ENCODE results near the gene HOXB2. TPM values are rescaled to one million over a fixed set of nuclear protein-coding genes. Genes with fewer than 3 reads are reported as not detected.

HOXB2 gene
- total RNA-seq, 1 experiment from 2014 or later, result 34.5 TPM

- intact Hi-C loops (cut with micrococcal nuclease; ENCODE audit: unreplicated experiment), result no loop called here
- DNase-seq (ENCODE audit: low spot score), result no peak
Observed at GRCh38 chr17:48523010-48523409, 21.9 kb downstream of the HOXB2 start.

GRCh38 chr17:48522031-48522653 lies 22.8 kb downstream of the HOXB2 start:
- no peak for DNase-seq (ENCODE audit: low spot score)
- TF ChIP-seq EZH2 (IDR thresholded peaks at IDR 0.05; ENCODE audit: borderline replicate concordance, low read depth, low read length, poor library complexity, severe bottlenecking) (no peak), CTCF (conservative IDR thresholded peaks at IDR 0.05; ENCODE audit: low read depth, low read length) (no peak)
- Histone ChIP-seq H3K36me3 (ENCODE audit: insufficient read depth, low read length, poor library complexity, severe bottlenecking) (no peaks in the 10 kb centered on the region), H3K27me3 (replicated peaks; ENCODE audit: insufficient read depth, low read depth, low read length, poor library complexity) (peaks cover 7% of the 10 kb centered on the region), H3K4me1 (ENCODE audit: insufficient read depth, low read length, poor library complexity, severe bottlenecking) (no peaks in the 10 kb centered on the region), H3K4me3 (ENCODE audit: low read depth, low read length, poor library complexity, severe bottlenecking) (no peak overlapping the region), H3K9me3 (ENCODE audit: low read depth, low read length, poor library complexity, severe bottlenecking) (no peaks in the 10 kb centered on the region), H3K27ac (ENCODE audit: low read depth, low read length, poor library complexity, severe bottlenecking) (no peak overlapping the region)
- ChIA-PET CTCF (interaction anchor here (0.6 kb wide), 1 partner anchor 55 kb away, joined by 5 read pairs; no protein-coding TSS in a partner anchor), POLR2A (ENCODE audit: low non-redundant PET) (no interaction called here)
- intact Hi-C loops (cut with micrococcal nuclease; ENCODE audit: unreplicated experiment), result no loop called here
- no TSS peak for BruUV-seq (replicated peaks)

More at GRCh38 chr17:48523010-48523409, 21.9 kb downstream of the HOXB2 start:
- Histone ChIP-seq H3K4me1 (ENCODE audit: insufficient read depth, low read length, poor library complexity, severe bottlenecking) (no peaks in the 10 kb centered on the region), H3K36me3 (ENCODE audit: insufficient read depth, low read length, poor library complexity, severe bottlenecking) (no peaks in the 10 kb centered on the region), H3K27ac (ENCODE audit: low read depth, low read length, poor library complexity, severe bottlenecking) (no peak overlapping the region), H3K4me3 (ENCODE audit: low read depth, low read length, poor library complexity, severe bottlenecking) (no peak overlapping the region), H3K27me3 (replicated peaks; ENCODE audit: insufficient read depth, low read depth, low read length, poor library complexity) (no peaks in the 10 kb centered on the region), H3K9me3 (ENCODE audit: low read depth, low read length, poor library complexity, severe bottlenecking) (no peaks in the 10 kb centered on the region)
- ChIA-PET CTCF (no interaction called here), POLR2A (ENCODE audit: low non-redundant PET) (no interaction called here)
- no TSS peak for BruUV-seq (replicated peaks)
- TF ChIP-seq CTCF (conservative IDR thresholded peaks at IDR 0.05; ENCODE audit: low read depth, low read length) (peak; percentile 47), EZH2 (IDR thresholded peaks at IDR 0.05; ENCODE audit: borderline replicate concordance, low read depth, low read length, poor library complexity, severe bottlenecking) (no peak)

GRCh38 chr17:48520631-48521079 lies 24.3 kb downstream of the HOXB2 start:
- TF ChIP-seq EZH2 (IDR thresholded peaks at IDR 0.05; ENCODE audit: borderline replicate concordance, low read depth, low read length, poor library complexity, severe bottlenecking) (no peak), CTCF (conservative IDR thresholded peaks at IDR 0.05; ENCODE audit: low read depth, low read length) (no peak)
- intact Hi-C loops (cut with micrococcal nuclease; ENCODE audit: unreplicated experiment), result no loop called here
- Histone ChIP-seq H3K27me3 (replicated peaks; ENCODE audit: insufficient read depth, low read depth, low read length, poor library complexity) (peaks cover 15% of the 10 kb centered on the region), H3K9me3 (ENCODE audit: low read depth, low read length, poor library complexity, severe bottlenecking) (no peaks in the 10 kb centered on the region), H3K4me1 (ENCODE audit: insufficient read depth, low read length, poor library complexity, severe bottlenecking) (no peaks in the 10 kb centered on the region), H3K36me3 (ENCODE audit: insufficient read depth, low read length, poor library complexity, severe bottlenecking) (no peaks in the 10 kb centered on the region), H3K27ac (ENCODE audit: low read depth, low read length, poor library complexity, severe bottlenecking) (no peak overlapping the region), H3K4me3 (ENCODE audit: low read depth, low read length, poor library complexity, severe bottlenecking) (no peak overlapping the region)
- POLR2A ChIA-PET (ENCODE audit: low non-redundant PET), result interaction anchor here (0.6 kb wide), 1 partner anchor 13 kb away, joined by 3 read pairs; no protein-coding TSS in a partner anchor
- no peak for DNase-seq (ENCODE audit: low spot score)
- CTCF ChIA-PET, result interaction anchor here (0.6 kb wide), 1 partner anchor 254 kb away, joined by 4 read pairs; no protein-coding TSS in a partner anchor
- no TSS peak for BruUV-seq (replicated peaks)

Data from A673 (cell line).